K562 (cell line): ENCODE measurements around the gene CHN2.

Source experiments
- CHD2 ChIP-seq: IDR thresholded peaks from 2 replicates; pipeline ENCODE4 v1.6.1; 2011; ENCODE audit warnings: low read depth, low read length
- KHSRP ChIP-seq: fragments of 450-650 bp; IDR thresholded peaks from 2 replicates; pipeline ENCODE4 v1.6.1; 2017
- MEIS2 ChIP-seq: fragments of 450-650 bp; IDR thresholded peaks from 2 replicates; pipeline ENCODE4 v1.6.1; 2014; ENCODE audit warnings: mild to moderate bottlenecking; ENCODE audit not compliant: partially characterized antibody
- MYC ChIP-seq, 2 experiments: fragments of 250-450 bp in 1 of 2; sonication (Bioruptor Pico) in 1 of 2; IDR thresholded peaks; 2 replicates each; pipeline versions ENCODE4 v1.5.1 to v1.6.1; 2012 to 2021; ENCODE audit warnings: low read depth in 2 of 2, borderline replicate concordance in 1 of 2, improper control_type of control experiment in 1 of 2, low read length in 1 of 2, mild to moderate bottlenecking in 1 of 2, moderate library complexity in 1 of 2
- NR1H2 ChIP-seq: sonication (generic); formaldehyde crosslinking; IDR thresholded peaks from 2 replicates; pipeline ENCODE4 v1.4.0; 2020; ENCODE audit warnings: mild to moderate bottlenecking, missing genetic modification reagents
- RBM14 ChIP-seq: fragments of 200-400 bp; formaldehyde crosslinking; IDR thresholded peaks from 2 replicates; pipeline ENCODE4 v1.6.1; 2018; ENCODE audit warnings: low read depth, mild to moderate bottlenecking, low read length, moderate library complexity, borderline replicate concordance; ENCODE audit not compliant: insufficient read depth
- TCF7L2 ChIP-seq: fragments of 150-350 bp; IDR thresholded peaks from 2 replicates; pipeline ENCODE4 v1.6.1; 2016; ENCODE audit warnings: low read depth, mild to moderate bottlenecking, low read length, moderate library complexity
- ZNF586 ChIP-seq: fragments of 450-650 bp; formaldehyde crosslinking; conservative IDR thresholded peaks from 2 replicates; pipeline ENCODE4 v1.4.0; 2020; ENCODE audit warnings: mild to moderate bottlenecking, moderate library complexity
- TF ChIP-seq, protein P1 (sequence below): sonication (generic); formaldehyde crosslinking; IDR thresholded peaks from 2 replicates; pipeline ENCODE4 v1.8.0; 2022; ENCODE audit warnings: mild to moderate bottlenecking, missing genetic modification reagents, borderline replicate concordance

DNA sequence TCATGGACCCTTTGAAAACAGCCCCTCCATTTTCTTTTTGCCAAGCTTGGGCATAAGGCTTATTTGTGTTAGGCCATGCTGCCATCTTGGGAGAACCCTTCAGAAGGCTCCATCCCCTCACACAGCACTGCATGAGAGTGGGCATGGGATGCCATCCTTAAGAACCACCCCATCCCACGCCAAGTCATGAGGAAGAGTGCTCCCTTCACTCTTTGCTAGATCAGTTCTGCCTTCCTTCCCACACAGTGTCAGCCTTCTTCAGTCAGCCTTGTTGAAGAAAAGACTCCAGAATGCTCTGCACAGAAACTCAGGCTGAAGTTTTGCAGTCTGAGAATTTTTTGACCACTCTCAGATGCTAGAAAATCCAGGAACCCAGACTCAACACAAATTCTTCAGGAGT, 15.5 kb upstream of the CHN2 start:
- TF ChIP-seq, protein P1, sequence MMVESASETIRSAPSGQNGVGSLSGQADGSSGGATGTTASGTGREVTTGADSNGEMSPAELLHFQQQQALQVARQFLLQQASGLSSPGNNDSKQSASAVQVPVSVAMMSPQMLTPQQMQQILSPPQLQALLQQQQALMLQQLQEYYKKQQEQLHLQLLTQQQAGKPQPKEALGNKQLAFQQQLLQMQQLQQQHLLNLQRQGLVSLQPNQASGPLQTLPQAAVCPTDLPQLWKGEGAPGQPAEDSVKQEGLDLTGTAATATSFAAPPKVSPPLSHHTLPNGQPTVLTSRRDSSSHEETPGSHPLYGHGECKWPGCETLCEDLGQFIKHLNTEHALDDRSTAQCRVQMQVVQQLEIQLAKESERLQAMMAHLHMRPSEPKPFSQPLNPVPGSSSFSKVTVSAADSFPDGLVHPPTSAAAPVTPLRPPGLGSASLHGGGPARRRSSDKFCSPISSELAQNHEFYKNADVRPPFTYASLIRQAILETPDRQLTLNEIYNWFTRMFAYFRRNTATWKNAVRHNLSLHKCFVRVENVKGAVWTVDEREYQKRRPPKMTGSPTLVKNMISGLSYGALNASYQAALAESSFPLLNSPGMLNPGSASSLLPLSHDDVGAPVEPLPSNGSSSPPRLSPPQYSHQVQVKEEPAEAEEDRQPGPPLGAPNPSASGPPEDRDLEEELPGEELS (CRISPR knock-in tag): no peak
- TF ChIP-seq TCF7L2 (no peak), CHD2 (no peak), ZNF586 (CRISPR knock-in tag) (no peak), KHSRP (no peak), MYC (IDR thresholded peaks at IDR 0.05; ENCODE audit: low read depth, low read length) (no peak), MYC (CRISPR knock-in tag; IDR thresholded peaks at IDR 0.05; ENCODE audit: borderline replicate concordance, low read depth) (no peak), NR1H2 (no peak), RBM14 (no peak), MEIS2 (no peak)
